GM08714 (cell line): ENCODE data around the gene HOXA5.

Experiments used
- H3K4me3 ChIP-seq: fragments of 200-500 bp; sonication (Bioruptor generic); 2 replicates; pipeline ENCODE4 v1.5.1; 2014; ENCODE audit warnings: mild to moderate bottlenecking, low read length, inconsistent platforms
- ZNF274 ChIP-seq: IDR thresholded peaks from 2 replicates; pipeline ENCODE4 v1.6.1; 2012; ENCODE audit warnings: mild to moderate bottlenecking, low read depth, low read length

The HOXA5 gene

DNA sequence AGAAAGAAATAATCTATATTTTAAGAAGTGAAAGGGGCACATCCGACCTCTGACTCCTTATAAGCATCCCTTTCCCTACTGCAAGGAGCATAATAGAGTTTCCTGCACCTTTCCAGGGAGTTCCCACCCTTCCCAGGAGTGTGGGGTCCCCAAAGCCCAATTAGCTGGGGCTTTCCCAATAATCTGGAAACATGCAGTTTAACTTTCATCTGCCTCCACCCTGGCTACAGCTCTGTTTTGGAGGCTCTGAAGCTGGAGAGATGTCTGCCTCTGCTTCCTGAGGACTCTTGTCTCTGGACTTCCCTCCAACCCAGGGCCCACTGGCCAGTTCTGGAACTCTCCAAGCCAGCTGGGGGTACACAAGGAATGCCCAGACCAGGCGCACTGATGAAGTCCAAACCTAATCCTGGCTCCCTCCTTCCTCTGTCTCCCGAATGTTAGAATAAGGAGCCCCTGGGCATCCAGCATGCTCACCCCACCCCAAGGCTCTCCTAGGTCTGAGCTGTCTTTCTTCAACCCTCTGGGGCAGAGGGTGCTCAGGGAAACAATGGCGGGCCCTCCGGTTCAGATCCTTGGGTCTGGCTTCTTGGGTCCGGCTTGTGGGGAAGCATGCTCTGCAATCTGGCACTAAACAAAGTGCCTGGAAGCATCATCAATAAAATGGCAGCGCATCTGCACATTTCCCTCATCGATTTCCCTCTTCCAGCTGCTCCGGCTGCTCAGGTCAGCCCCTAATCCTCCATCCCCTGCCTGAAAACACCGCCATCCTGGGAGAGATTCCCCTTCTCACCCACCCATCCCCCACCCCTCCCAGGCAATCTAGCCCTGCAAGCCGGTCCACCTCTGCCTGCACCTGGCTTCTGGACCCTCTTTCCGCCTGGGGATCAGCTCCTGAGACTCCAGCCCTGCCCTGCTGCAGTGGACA is 26.3 kb downstream of the HOXA5 start:
- H3K4me3 ChIP-seq: no peak overlapping the region
- TF ChIP-seq ZNF274: no peak

GRCh38 chr7:27116031-27116961 is 27.2 kb downstream of the HOXA5 start:
- H3K4me3 ChIP-seq: no peak overlapping the region

DNA sequence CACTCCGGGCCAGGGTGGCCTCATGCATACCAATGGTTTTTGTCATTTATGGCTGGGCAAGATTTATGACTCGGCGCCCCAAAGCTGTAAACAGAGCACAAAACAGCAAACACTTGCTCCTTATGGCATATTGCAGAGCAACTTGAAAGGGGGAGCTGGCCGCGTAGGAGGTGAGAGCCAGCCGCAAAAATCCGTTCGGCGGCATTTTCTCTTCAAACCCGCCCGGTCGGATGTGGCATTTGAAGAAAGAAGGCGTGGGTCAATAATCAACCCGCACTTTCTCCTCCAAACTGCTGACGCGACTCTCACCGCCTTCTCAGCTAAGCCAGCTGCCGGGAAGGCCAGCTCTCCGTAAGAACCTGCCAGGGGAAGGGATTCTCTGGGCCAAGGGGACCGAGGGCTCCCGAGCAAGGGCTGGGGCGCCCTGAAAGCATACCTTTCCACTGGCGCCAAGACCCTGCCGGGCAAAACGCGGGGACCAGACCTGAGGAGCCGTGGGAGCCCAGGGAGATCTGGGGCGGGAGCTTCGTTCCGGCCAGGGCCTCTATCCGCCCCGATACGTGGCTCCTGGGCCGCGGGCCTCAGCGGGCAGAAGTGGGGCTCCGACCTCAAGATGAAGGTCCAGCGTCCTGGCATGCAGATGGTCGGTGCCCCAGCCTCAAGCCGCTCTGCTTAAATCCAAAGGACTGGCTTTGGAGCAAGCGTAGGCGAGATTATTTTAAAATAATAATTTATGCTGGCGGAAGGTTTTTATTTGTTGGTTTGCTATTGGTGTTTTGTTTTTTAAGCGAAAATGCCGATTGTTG is 28.1 kb downstream of the HOXA5 start:
- H3K4me3 ChIP-seq: no peak overlapping the region
- TF ChIP-seq ZNF274: no peak

More at GRCh38 chr7:27116031-27116961, 27.2 kb downstream of the HOXA5 start:
- no peak for TF ChIP-seq ZNF274

- H3K4me3 ChIP-seq: no peak overlapping the region
- TF ChIP-seq ZNF274: no peak
These were observed 28.6 kb downstream of the HOXA5 start for GRCh38 chr7:27114881-27115220.

- no peak for TF ChIP-seq ZNF274
- H3K4me3 ChIP-seq: peak overlapping the region; percentile 6; the same call in 1 of the 2 replicates
These were observed 29.3 kb downstream of the HOXA5 start for GRCh38 chr7:27113991-27114769.

DNA sequence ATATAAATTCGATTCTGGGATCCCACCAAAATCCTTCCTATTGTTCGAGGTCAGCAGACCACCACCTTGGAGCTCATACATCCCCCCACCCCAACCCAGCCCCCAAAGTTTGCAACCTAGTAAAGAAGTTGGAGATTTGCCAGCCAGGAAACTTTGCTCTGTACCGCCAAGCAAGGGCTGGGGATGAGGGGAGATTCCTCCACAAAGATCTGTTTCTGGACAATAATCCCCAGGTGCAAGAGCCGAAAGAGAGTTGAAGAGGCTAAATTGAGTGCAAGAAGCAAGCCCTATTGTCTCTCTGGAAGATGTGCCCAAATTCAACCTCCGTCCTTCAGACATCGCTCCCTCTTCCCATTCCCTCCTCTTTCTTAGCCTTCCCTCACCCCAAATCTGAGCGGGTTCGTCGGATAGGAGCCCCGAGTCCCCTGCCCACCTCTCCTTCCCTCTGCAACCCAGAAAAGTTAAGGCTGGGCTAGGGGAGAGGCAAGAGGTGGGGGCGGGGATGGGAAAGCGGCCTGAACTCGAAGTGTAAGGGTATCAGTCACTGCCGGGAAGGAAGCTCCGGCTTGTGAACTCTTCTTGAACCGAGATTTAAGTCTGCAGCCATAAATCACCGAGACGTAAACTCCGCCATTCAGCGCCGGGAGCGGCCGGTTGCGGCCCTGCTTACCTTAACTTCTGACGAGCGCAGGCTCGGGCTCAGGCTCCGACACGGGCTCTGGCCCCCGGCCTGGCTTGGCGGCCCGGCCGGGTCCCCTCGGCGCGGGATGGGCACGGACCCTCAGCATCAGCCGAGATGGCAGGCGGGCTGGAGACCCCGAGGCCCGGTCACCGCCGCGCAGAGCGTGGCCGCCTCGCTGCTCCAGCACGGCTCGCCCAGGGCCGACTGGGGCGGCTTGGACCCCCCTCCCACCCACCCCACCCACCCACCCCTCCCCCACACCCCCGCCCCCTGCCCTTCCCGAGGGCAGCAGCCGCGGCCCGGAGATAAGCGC is 30.2 kb downstream of the HOXA5 start:
- no peak for TF ChIP-seq ZNF274
- peak overlapping the region; percentile 23; the same call in 1 of the 2 replicates for H3K4me3 ChIP-seq

- TF ChIP-seq ZNF274: no peak
- peak overlapping the region; percentile 23; the same call in 1 of the 2 replicates for H3K4me3 ChIP-seq
These were observed 31.1 kb downstream of the HOXA5 start for GRCh38 chr7:27112361-27112760.

GRCh38 chr7:27111751-27112277 is 31.7 kb downstream of the HOXA5 start:
- TF ChIP-seq ZNF274: no peak
- no peak overlapping the region for H3K4me3 ChIP-seq

DNA sequence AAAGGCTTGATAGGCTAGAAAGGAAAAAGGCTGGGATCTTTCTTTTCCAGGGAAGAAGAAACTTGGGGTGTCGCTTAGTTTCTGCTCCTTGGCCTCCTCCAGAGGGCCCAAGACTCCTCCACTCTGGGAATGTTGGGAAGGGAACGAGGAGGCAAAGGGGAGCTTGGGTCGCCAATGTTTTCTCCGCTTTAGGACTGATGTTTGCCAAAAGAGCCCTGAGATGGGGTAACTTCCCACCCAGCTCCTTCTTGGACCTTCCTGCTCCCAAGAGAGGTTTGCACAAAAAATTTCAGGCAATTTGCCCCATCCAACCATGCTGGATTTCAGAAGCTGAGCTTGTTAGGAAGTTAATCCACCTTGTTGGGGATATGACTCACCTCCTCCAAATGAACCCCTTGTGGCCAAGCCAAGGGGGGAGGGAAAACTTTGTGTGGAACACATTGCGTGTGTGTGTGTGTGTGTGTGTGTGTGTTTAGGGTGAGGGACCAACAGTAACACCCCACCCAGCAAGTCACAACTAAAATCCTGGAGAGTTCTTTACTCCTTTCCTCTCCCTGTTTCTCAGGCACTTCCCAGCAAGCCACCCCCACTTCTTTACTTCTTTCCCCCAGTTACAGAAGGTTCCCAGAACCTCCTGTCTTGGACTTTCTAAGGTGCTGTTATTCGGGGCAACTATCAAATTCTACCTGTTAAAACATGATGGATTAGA is 32.3 kb downstream of the HOXA5 start:
- no peak overlapping the region for H3K4me3 ChIP-seq
- TF ChIP-seq ZNF274: no peak

DNA sequence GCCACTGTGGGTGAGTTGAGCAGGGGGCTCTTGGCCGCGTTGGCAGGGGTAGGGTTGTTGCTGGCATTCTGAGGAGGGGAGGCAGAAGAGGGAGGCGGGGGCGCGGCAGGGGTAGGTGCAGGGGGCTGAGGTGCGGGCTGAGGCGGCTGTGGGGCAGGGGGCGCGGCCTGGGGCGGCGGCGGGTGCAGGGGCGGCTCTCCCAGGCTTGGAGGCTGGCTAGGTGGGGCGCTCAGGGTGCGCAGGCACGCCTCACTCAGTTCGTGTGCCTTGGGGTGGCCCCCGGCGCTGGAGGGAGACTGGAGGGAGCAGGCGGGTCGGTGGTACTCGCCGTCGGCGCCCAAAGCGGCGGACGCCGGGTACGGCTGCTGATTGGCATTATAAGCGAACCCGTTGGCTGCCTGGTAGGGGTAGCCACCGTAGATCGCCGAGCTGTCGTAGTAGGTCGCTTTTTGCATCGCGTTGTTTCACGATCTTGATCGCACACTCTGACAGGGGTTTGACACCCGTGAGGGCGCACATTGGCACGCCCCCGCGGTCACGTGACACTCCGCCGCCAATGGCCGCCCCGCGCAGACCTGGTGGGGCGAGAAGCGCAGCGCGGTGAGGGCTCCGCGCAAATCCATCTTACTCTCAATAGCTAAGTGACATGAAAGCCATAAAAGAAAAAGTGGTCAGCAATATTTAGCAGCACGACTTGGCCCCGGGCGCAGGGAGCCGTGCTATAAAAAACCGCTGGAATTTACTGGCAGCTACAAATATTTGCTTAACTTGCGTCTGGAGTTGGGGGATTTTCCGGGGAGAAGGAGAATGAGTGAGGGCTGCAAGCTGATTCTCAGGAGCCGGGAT is 33.1 kb downstream of the HOXA5 start:
- TF ChIP-seq ZNF274: no peak
- no peak overlapping the region for H3K4me3 ChIP-seq
